ENCODE measurements around the gene FAM118A.

The FAM118A gene

DNA sequence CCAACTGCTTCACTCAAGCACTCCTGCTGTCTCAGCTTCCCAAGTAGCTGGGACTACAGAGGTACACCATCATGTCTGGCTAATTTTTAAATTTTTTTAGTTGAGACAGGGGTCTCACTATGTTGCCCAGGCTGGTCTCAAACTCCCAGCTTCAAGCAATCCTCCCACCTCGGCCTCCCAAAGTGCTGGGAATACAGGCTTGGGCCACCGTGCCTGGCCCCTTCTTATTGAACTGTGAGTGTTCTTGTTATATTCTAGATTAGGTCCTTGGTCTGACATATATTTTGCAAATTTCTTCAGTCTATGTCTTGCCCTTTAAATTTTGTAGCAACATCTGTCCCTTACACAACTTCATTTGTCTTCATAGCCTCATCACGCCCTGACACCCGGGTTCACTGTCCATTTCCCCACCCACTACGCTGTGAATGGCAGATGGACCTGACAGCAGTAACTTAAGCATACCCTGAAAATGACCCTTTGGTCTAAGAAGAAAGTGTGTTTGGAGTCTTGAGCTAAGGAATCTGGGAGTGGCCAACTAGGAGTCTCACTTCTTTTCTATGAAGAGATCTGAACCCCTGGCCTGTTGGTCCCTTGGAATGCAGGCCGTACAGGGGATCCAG lies 4.2 kb upstream of the FAM118A start:
- no peak for DNase-seq (ENCODE audit: low read depth, low spot score)
- no peak overlapping the region for H3K4me3 ChIP-seq (ENCODE audit: low read length)

DNA sequence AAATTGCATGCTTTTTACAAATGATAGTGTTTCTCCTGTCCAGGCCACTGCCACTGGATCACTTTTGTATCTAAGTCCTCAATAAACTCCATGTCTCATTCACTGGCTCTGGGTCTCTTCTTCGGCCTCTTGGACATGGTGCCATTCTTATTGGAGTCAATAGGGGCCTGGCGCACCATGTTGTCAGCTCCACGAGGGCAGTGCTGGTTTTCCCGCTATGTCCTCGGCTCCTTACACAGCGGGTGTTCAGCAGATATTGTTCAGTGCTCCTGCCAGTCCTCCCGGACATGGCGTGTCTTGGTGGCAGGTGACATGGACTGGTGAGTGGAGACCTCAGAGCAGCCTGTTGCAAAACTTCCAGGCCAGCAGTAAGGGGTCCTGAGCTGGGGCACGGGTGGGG lies 3.6 kb upstream of the FAM118A start:
- H3K4me3 ChIP-seq (ENCODE audit: low read length) = no peak overlapping the region
- no peak for DNase-seq (ENCODE audit: low read depth, low spot score)

GRCh38 chr22:45308391-45308956 lies 1.3 kb upstream of the FAM118A start:
- H3K4me3 ChIP-seq (ENCODE audit: low read length) = peak overlapping the region; percentile 76; the same call in 1 of the 2 replicates
- peak; percentile 32 for DNase-seq (ENCODE audit: low read depth, low spot score)

DNA sequence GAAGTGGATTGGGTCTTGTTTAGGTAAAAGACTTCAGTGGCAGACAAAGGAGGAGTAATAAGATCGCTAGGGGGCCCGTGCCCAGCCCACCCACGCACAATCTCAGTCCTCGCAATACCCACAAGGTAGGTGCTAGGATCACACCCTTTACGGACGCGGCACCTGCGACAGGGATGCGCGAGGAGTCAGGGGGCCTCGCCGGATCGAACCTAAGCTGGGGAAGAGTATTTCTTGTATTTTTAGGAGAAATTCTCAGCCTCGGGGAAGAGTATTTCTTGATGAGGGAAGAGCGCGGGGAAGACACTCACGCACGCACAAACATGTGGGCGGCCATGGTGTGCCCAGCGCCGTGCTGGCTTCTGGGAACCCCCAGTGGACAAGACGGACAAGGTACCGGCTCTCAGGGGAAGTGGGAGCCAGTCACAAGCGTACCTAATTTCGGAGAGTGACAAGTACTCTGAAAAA lies 745 bp upstream of the FAM118A start:
- peak overlapping the region; percentile 76 for H3K4me3 ChIP-seq (ENCODE audit: low read length)
- no peak for DNase-seq (ENCODE audit: low read depth, low spot score)

DNA sequence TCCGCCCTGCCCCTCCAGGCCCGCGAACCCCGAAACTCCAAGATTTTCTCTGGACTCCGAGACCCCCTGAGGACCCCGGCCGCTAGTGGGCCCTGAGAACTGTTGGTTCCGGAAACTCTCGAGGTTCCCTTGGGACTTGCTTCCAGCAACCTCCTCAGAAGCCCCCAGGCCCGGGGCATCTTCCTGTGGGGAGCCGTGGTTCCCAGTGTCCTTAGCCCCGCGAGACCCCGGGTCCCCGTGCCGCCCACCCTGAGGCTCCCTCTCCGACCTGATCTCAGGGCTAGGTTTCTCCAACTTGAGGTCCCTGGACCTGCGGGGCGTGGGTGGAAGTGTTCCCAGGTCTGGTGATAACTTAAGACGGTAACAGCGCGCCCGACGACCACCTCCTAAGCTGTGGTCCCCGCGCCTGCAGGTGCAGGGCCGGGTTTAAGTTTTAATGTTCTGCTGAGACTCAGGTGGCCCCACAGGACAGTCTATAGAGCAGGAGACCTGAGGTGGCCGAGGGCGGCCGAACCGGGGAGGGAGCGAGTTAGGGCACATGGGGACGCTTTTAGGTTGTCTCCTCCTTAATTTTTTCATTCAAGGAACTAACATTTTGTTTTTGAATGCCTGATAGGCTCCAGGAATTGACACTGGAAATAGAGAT lies 720 bp downstream of the FAM118A start:
- DNase-seq (ENCODE audit: low read depth, low spot score) = no peak
- peak overlapping the region; percentile 76 for H3K4me3 ChIP-seq (ENCODE audit: low read length)

DNA sequence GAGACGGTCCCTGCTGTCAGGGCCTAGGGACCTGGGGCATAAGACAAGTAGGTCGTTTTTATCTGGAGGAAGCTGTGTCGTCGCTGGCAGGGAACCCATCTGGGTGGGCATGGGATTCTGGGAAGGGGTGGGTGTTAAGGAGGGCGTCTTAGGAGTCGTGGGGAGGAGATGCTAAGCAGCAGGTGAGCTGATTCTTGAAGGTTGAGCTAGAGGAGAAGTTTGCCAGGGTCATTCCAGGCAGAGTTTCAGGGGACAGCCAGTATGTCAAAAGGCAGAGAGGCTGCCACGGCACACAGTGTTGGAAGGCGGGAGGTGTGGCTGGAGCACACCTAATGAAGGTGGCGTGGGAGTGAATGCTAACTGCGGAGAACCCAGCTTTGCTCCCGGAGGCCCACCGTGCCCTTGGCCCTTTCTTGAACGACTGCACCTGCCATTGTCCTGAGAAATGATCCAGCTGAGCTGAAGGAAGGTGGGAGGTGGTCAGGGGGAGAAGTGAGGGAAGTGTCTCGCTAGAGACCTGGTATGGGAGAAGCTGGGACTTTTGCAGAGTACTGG lies 1.3 kb downstream of the FAM118A start:
- H3K4me3 ChIP-seq (ENCODE audit: low read length) = peak overlapping the region; percentile 76
- no peak for DNase-seq (ENCODE audit: low read depth, low spot score)

- no peak overlapping the region for H3K4me3 ChIP-seq (ENCODE audit: low read length)
- no peak for DNase-seq (ENCODE audit: low read depth, low spot score)
Observed at GRCh38 chr22:45312415-45312814, 2.7 kb downstream of the FAM118A start.

- no peak for DNase-seq (ENCODE audit: low read depth, low spot score)
- no peak overlapping the region for H3K4me3 ChIP-seq (ENCODE audit: low read length)
Observed at GRCh38 chr22:45312856-45313255, 3.1 kb downstream of the FAM118A start.

GRCh38 chr22:45314054-45314721 lies 4.5 kb downstream of the FAM118A start:
- no peak overlapping the region for H3K4me3 ChIP-seq (ENCODE audit: low read length)
- no peak for DNase-seq (ENCODE audit: low read depth, low spot score)

GRCh38 chr22:45314786-45315185 lies 5.1 kb downstream of the FAM118A start:
- no peak for DNase-seq (ENCODE audit: low read depth, low spot score)
- no peak overlapping the region for H3K4me3 ChIP-seq (ENCODE audit: low read length)

GRCh38 chr22:45316796-45317526 lies 7.2 kb downstream of the FAM118A start:
- H3K4me3 ChIP-seq (ENCODE audit: low read length) = no peak overlapping the region
- DNase-seq (ENCODE audit: low read depth, low spot score) = no peak

DNA sequence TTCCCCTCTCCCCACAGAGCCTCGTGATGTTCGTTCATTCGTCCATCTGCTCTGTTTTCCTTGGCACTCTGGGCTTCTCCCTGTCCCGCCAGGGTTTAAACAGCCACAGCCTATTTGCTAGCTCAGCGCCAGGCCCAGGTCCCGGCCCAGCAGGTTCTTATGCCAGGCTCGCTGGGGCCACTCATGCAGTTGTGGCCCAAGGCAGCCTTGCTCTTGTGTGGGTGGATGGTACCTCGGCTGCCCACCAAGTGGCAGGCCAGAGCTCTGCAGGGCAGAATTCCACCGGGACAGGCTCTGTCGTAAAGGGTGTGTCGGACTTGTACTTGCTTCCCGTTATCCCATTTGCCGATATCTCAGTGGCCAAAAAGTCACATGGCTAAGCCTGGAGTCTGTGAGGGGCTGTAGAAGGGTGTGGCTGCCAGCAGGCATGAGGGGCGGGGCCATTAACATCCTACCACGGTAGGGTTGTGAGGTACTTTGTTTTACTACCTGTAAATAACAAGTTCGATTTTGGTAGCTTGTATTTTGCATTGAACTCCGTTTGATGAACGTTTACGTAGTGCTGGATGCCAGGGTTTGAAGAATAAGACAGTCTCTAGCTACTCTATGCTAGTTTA lies 7.9 kb downstream of the FAM118A start:
- DNase-seq (ENCODE audit: low read depth, low spot score) = no peak
- no peak overlapping the region for H3K4me3 ChIP-seq (ENCODE audit: low read length)

- peak; percentile 83 for DNase-seq (ENCODE audit: low read depth, low spot score)
- H3K4me3 ChIP-seq (ENCODE audit: low read length) = peak overlapping the region; percentile 30
Observed at GRCh38 chr22:45318168-45318557, 8.4 kb downstream of the FAM118A start.

DNA sequence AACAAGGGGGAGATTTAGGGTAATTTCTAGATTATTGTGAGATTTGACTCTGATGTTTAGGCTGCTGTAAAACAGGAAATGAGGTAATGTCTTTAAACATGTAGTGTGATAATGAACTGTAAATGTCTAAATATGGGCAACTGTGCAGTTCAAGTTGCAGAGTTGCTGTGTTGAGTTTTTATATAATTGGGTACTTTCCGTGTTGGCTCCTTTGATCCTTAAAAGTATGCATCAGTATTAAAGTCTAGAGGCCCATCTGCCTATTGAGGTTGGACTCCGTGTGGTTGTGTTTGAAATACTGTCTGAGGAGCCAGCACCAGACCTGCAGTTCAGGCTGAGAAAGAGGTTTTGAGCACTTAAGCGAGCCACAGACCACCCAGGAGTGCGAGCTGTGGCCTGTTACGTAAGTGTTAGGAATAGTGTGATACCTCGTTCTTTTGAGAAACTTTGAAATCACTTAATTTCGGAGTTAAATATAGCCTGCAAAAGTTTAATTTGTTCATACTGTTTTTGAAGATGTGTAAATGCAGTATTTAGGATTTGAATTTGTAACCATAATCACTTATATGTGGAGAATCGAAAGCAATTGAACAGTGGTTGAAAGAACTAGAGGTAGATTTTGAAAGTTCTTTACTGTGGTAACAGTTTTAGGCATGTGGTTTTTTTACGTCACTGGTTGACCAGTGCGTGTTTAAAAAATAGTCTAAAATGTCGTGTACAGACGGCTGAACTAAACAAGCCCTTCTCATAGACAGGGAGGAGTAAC lies 9.0 kb downstream of the FAM118A start:
- H3K4me3 ChIP-seq (ENCODE audit: low read length) = peak overlapping the region; percentile 30
- DNase-seq (ENCODE audit: low read depth, low spot score) = no peak

DNA sequence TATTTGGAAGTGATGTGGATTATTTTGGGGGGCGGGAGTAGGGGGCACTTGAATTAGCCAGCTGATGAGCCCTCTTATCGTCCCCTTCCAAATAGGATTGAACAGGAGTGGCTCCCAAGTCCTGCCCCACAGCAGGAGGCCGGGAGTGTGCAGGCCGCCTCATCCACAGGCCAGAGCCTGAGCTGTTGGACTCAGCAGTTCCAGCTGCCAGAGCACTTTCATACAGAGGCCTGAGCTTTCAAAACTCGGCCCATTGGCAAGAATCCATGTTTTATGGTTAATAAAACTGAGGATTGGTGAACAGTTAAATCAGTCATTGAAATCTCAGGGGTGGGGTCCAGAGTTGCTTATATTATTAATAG lies 9.6 kb downstream of the FAM118A start:
- H3K4me3 ChIP-seq (ENCODE audit: low read length) = no peak overlapping the region
- no peak for DNase-seq (ENCODE audit: low read depth, low spot score)

- H3K4me3 ChIP-seq (ENCODE audit: low read length) = no peak overlapping the region
- no peak for DNase-seq (ENCODE audit: low read depth, low spot score)
Observed at GRCh38 chr22:45320357-45320976, 10.7 kb downstream of the FAM118A start.

GRCh38 chr22:45321827-45322226 lies 12.1 kb downstream of the FAM118A start:
- DNase-seq (ENCODE audit: low read depth, low spot score) = no peak
- H3K4me3 ChIP-seq (ENCODE audit: low read length) = no peak overlapping the region
